Left ventricle myocardium inferior (tissue), 1 donor: ENCODE data around the gene C15orf40. TPM values are rescaled to one million over a fixed set of nuclear protein-coding genes. Genes with fewer than 3 reads are reported as not detected.

Experiments
- DNase-seq: peaks from one replicate; pipeline ENCODE4 v3.0.0-alpha.2; 2020
- H3K27ac ChIP-seq: fragments of 200-600 bp; replicated peaks from 2 replicates; pipeline ENCODE4 v1.8.0; 2021
- H3K27me3 ChIP-seq: fragments of 200-600 bp; 2 replicates; pipeline ENCODE4 v1.8.0; 2021; ENCODE audit warnings: low read depth
- H3K36me3 ChIP-seq: fragments of 200-600 bp; 2 replicates; pipeline ENCODE4 v1.8.0; 2021
- H3K4me1 ChIP-seq: fragments of 200-600 bp; 2 replicates; pipeline ENCODE4 v1.8.0; 2021
- H3K4me3 ChIP-seq: fragments of 200-600 bp; 2 replicates; pipeline ENCODE4 v1.8.0; 2021; ENCODE audit warnings: mild to moderate bottlenecking, moderate library complexity
- H3K9me3 ChIP-seq: fragments of 200-600 bp; replicated peaks from 2 replicates; pipeline ENCODE4 v1.8.0; 2021
- intact Hi-C: fragments of 100-400 bp; cut with micrococcal nuclease; formaldehyde crosslinking; loops from one replicate; pipeline ENCODE4 v1.11.0; 2022
- total RNA-seq: library from RNA; stranded (reverse); fragmentation: NEBNext Ultra II Directional; extraction: Animal tissue kit (Norgen Biotek cat#: 25700); gene quantifications from one replicate; pipeline ENCODE4 v1.2.1, GENCODE V29; 2021
- TF ChIP-seq, protein P1 (sequence below): fragments of 200-600 bp; IDR thresholded peaks from 2 replicates; pipeline ENCODE4 v1.8.0; 2021; ENCODE audit warnings: antibody characterized with exemption, mild to moderate bottlenecking, borderline replicate concordance
- donor health status: DM: no; HTN: yes; CAD: no; lungs with severe emphysema.

Gene C15orf40
- total RNA-seq, 1 donor from 2014 or later = 10.4 TPM

DNA sequence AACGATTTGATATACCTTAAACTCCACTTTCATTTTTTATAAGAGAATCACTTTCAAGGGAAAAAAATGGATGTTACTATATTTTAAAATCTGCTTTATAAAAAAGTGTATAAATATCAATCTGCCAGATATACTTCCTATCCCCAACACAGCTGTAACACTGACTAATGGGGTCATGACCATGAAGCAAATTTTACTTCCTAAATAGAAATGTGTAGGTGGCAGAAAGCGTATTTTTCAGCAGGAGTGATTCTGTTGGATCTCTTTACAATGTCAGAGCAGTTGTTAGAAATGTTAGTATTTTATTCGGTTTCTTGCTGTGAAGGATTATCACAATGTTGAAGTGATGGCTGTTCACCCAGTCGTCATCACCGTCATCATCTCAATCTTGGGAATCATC lies 5.5 kb upstream of the C15orf40 start:
- intact Hi-C loops = no loop called here

DNA sequence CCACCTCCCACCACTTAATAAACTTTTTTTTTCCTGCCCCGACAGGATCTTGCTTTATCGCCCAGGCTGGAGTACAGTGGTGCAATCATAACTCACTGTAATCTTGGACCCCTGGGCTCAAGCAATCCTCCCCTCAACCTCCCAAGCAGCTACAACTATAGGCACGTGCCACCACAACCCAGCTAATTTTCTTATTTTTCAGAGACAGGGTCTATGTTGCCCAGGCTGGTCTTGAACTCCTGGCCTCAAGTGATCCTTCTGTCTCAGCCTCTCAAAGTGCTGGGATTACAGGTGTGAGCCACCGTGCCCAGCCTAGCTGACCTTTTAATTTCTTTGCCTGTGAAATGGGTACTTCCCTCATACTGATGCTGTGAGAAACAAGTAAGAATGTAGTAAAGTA lies 3.9 kb upstream of the C15orf40 start:
- intact Hi-C loops = no loop called here
- Histone ChIP-seq H3K4me1 (peaks cover 25% of the 10 kb centered on the region), H3K27ac (no peak overlapping the region), H3K9me3 (no peaks in the 10 kb centered on the region), H3K4me3 (no peak overlapping the region), H3K27me3 (no peaks in the 10 kb centered on the region), H3K36me3 (peaks cover 47% of the 10 kb centered on the region)
- TF ChIP-seq, protein P1, sequence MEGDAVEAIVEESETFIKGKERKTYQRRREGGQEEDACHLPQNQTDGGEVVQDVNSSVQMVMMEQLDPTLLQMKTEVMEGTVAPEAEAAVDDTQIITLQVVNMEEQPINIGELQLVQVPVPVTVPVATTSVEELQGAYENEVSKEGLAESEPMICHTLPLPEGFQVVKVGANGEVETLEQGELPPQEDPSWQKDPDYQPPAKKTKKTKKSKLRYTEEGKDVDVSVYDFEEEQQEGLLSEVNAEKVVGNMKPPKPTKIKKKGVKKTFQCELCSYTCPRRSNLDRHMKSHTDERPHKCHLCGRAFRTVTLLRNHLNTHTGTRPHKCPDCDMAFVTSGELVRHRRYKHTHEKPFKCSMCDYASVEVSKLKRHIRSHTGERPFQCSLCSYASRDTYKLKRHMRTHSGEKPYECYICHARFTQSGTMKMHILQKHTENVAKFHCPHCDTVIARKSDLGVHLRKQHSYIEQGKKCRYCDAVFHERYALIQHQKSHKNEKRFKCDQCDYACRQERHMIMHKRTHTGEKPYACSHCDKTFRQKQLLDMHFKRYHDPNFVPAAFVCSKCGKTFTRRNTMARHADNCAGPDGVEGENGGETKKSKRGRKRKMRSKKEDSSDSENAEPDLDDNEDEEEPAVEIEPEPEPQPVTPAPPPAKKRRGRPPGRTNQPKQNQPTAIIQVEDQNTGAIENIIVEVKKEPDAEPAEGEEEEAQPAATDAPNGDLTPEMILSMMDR = no peak
- DNase-seq = no peak

More for the DNA sequence above, 5.5 kb upstream of the C15orf40 start:
- H3K27me3 ChIP-seq = no peaks in the 10 kb centered on the region
- no peak overlapping the region for H3K4me3 ChIP-seq
- no peaks in the 10 kb centered on the region for H3K9me3 ChIP-seq
- TF ChIP-seq, protein P1 = no peak
- H3K27ac ChIP-seq = no peak overlapping the region
- H3K36me3 ChIP-seq = peaks cover 58% of the 10 kb centered on the region
- H3K4me1 ChIP-seq = peaks cover 10% of the 10 kb centered on the region
- no peak for DNase-seq

DNA sequence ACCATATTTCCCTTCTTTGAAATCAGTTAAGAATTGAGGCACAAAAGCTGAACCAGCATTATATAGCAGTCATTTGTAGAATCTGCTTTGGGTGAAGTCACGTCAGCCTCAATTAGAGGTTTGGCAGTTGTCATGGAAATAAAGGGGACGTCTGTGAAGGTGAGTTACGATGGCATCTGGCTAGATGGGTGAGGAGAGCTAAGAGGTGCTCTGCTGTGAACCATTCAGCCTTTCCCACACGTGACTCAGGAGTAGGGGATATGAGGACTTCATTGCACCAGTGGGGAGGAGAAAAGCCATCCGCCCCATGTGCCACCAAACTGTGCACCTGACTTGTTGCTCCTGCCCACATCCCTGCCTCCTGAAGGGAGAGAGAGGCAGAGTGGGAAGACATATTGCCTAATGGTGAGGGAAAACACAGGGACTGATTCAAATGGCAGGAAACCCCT lies 2.8 kb upstream of the C15orf40 start:
- H3K4me1 ChIP-seq = peaks cover 36% of the 10 kb centered on the region
- DNase-seq = no peak
- H3K9me3 ChIP-seq = no peaks in the 10 kb centered on the region
- no peak overlapping the region for H3K4me3 ChIP-seq
- intact Hi-C loops = no loop called here
- TF ChIP-seq, protein P1 = no peak
- H3K27me3 ChIP-seq = no peaks in the 10 kb centered on the region
- H3K27ac ChIP-seq = no peak overlapping the region
- peaks cover 43% of the 10 kb centered on the region for H3K36me3 ChIP-seq

DNA sequence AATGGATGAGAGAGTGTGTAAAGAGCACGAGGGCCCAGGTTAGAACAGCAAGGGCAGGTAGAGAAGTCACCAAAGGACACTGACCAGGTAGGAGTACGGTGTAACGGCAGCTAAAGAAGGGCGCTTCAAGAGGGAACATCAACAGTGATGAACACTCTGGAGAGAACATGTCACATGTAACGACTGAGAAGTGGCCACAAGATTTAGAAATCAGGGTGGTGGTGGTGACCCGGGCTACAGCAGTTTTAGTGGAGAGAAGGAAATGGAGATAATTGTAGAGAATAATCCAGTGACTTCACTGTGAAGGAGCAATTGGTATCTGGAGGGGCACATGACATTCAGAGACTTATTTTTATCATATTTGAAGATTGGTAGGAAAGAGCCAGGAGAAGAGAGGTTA lies 1.2 kb upstream of the C15orf40 start:
- Histone ChIP-seq H3K4me3 (no peak overlapping the region), H3K27me3 (no peaks in the 10 kb centered on the region), H3K36me3 (peaks cover 45% of the 10 kb centered on the region), H3K9me3 (no peaks in the 10 kb centered on the region), H3K27ac (no peak overlapping the region), H3K4me1 (peaks cover 36% of the 10 kb centered on the region)
- intact Hi-C loops = no loop called here
- TF ChIP-seq, protein P1 = no peak
- DNase-seq = no peak

DNA sequence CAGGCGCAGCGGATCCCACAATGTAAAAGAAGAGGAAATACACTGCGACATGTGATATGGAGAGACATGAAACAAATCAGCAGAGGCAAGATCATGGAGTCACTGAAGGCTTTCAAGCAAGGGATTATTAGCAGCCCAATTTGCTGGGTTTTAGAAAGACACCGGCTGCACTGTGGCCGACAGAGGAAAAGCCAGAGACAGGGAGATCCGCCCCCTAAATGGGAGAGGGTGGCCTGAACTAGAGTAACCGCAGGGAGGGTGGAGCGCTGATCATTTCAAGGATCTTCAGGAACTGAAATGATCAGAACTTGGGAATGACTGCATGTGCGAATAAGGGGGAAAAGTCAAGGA lies 612 bp upstream of the C15orf40 start:
- TF ChIP-seq, protein P1 = no peak
- peaks cover 37% of the 10 kb centered on the region for H3K4me1 ChIP-seq
- peak overlapping the region; percentile 100 for H3K4me3 ChIP-seq
- no peak for DNase-seq
- H3K27me3 ChIP-seq = no peaks in the 10 kb centered on the region
- peak overlapping the region; percentile 91 for H3K27ac ChIP-seq
- H3K9me3 ChIP-seq = no peaks in the 10 kb centered on the region
- peaks cover 46% of the 10 kb centered on the region for H3K36me3 ChIP-seq
- intact Hi-C loops = no loop called here
